Measurements from ENCODE around the gene DPH3. TPM values are rescaled to one million over a fixed set of nuclear protein-coding genes. Genes with fewer than 3 reads are reported as not detected.

The DPH3 gene
- total and polyA plus RNA-seq, 10 of the 15 experiments (the other 5 are each of a cell fraction or from before 2014, with no cell fraction given) = 10.8 to 71.8 (median 23.4) TPM

GRCh38 chr3:16264708-16265454 lies at the start of gene DPH3, which contains the start of gene OXNAD1 (continued):
- TF ChIP-seq PBX3 (IDR thresholded peaks at IDR 0.05; ENCODE audit: insufficient replicate concordance, low read depth, low read length) (no peak), NFXL1 (IDR thresholded peaks at IDR 0.05; ENCODE audit: borderline replicate concordance) (no peak), EZH2 (IDR thresholded peaks at IDR 0.05; ENCODE audit: borderline replicate concordance, control insufficient read depth, low read depth, low read length) (no peak), ZZZ3 (IDR thresholded peaks at IDR 0.05; ENCODE audit: control insufficient read depth, insufficient read length, low read depth) (no peak), CHD4 (IDR thresholded peaks at IDR 0.05) (no peak), RB1 (IDR thresholded peaks at IDR 0.05; ENCODE audit: borderline replicate concordance) (peak; percentile 67), SPI1 (IDR thresholded peaks at IDR 0.05; ENCODE audit: borderline replicate concordance, insufficient read depth, low read depth, low read length) (no peak), CEBPZ (IDR thresholded peaks at IDR 0.05; ENCODE audit: low read depth, low read length) (no peak), EP300 (IDR thresholded peaks at IDR 0.05; ENCODE audit: borderline replicate concordance in 1 of 2, control insufficient read depth in 1 of 2, low read depth in 2 of 2, low read length in 2 of 2) (no peak), TCF12 (IDR thresholded peaks at IDR 0.05; ENCODE audit: low read depth, low read length) (no peak), MXI1 (IDR thresholded peaks at IDR 0.05; ENCODE audit: low read depth, low read length) (peak; percentile 90), SMAD1 (IDR thresholded peaks at IDR 0.05; ENCODE audit: low read depth, partially characterized antibody) (no peak), JUNB (IDR thresholded peaks at IDR 0.05) (no peak), ZBTB4 (CRISPR knock-in tag; IDR thresholded peaks at IDR 0.05) (no peak), MLLT1 (IDR thresholded peaks at IDR 0.05) (0 out of 2 replicates have a peak, but pooled peaks have one; percentile 34), MYC (IDR thresholded peaks at IDR 0.05; ENCODE audit: insufficient read depth, insufficient read length, insufficient replicate concordance, low read length, severe bottlenecking) (no peak), EED (IDR thresholded peaks at IDR 0.05; ENCODE audit: low read depth) (no peak)

Data from GM12878 (cell line).